ENCODE measurements around the gene SIRT2.

DNA sequence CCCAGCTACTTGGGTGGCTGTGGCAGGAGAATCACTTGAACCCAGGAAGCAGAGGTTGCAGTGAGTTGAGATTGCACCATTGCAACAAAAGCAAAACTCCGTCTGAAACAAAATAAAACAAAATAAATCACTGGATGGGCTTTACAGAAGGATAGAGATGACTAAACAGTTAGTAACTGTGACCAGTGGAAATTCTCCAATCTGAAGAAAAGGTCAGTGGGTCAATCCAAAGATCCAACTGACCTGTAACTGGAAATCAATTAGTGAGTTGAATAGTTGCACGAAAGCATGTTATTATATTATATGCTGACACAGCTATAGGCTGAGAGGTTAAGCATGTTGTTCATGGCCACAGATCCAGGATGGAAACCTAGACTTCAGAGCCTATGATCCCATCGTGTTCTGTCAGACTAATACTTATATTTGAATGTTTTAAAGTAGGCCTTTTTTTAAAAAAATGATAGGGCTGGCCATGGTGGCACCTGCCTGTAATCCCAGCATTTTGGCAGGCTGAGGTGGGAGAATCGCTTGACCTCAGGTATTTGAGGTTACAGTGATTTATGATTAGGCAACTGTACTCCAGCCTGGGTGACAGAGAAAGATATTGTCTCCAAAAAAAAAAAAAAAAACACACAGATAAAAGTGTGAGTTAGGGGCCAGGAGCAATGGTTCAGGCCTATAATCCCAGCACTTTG lies 69.2 kb downstream of the SIRT2 start:
- TF ChIP-seq, protein P1, sequence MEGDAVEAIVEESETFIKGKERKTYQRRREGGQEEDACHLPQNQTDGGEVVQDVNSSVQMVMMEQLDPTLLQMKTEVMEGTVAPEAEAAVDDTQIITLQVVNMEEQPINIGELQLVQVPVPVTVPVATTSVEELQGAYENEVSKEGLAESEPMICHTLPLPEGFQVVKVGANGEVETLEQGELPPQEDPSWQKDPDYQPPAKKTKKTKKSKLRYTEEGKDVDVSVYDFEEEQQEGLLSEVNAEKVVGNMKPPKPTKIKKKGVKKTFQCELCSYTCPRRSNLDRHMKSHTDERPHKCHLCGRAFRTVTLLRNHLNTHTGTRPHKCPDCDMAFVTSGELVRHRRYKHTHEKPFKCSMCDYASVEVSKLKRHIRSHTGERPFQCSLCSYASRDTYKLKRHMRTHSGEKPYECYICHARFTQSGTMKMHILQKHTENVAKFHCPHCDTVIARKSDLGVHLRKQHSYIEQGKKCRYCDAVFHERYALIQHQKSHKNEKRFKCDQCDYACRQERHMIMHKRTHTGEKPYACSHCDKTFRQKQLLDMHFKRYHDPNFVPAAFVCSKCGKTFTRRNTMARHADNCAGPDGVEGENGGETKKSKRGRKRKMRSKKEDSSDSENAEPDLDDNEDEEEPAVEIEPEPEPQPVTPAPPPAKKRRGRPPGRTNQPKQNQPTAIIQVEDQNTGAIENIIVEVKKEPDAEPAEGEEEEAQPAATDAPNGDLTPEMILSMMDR (IDR thresholded peaks at IDR 0.05), result no peak
- TF ChIP-seq POLR2A (IDR thresholded peaks at IDR 0.05), result no peak

All from body of pancreas (tissue), 4 donors.